GM08714 (cell line): ENCODE results near the gene CAPN12.

ENCODE experiments used
- H3K4me3 ChIP-seq: fragments of 200-500 bp; sonication (Bioruptor generic); 2 replicates; pipeline ENCODE4 v1.5.1; 2014; ENCODE audit warnings: mild to moderate bottlenecking, low read length, inconsistent platforms
- ZNF274 ChIP-seq: IDR thresholded peaks from 2 replicates; pipeline ENCODE4 v1.6.1; 2012; ENCODE audit warnings: mild to moderate bottlenecking, low read depth, low read length

Gene CAPN12

GRCh38 chr19:38709119-38709518, 35.2 kb downstream of the CAPN12 start:
- no peak overlapping the region for H3K4me3 ChIP-seq
- TF ChIP-seq ZNF274: no peak

- TF ChIP-seq ZNF274: no peak
- no peak overlapping the region for H3K4me3 ChIP-seq
Observed at GRCh38 chr19:38708413-38709024, 35.8 kb downstream of the CAPN12 start.

GRCh38 chr19:38707512-38708114, 36.7 kb downstream of the CAPN12 start:
- TF ChIP-seq ZNF274: no peak

GRCh38 chr19:38706792-38707511, 37.3 kb downstream of the CAPN12 start:
- TF ChIP-seq ZNF274: no peak
- H3K4me3 ChIP-seq: no peak overlapping the region

More at GRCh38 chr19:38707512-38708114, 36.7 kb downstream of the CAPN12 start:
- no peak overlapping the region for H3K4me3 ChIP-seq

- no peak for TF ChIP-seq ZNF274
- H3K4me3 ChIP-seq: no peak overlapping the region
Observed at GRCh38 chr19:38705197-38706019, 38.9 kb downstream of the CAPN12 start.

- TF ChIP-seq ZNF274: no peak
- no peak overlapping the region for H3K4me3 ChIP-seq
Observed at GRCh38 chr19:38704488-38705026, 39.7 kb downstream of the CAPN12 start.

GRCh38 chr19:38703509-38703908, 40.8 kb downstream of the CAPN12 start:
- TF ChIP-seq ZNF274: no peak

GRCh38 chr19:38702278-38702677, 42.0 kb downstream of the CAPN12 start:
- H3K4me3 ChIP-seq: no peak overlapping the region
- TF ChIP-seq ZNF274: no peak

More at GRCh38 chr19:38703509-38703908, 40.8 kb downstream of the CAPN12 start:
- H3K4me3 ChIP-seq: no peak overlapping the region

GRCh38 chr19:38701455-38702063, 42.7 kb downstream of the CAPN12 start:
- TF ChIP-seq ZNF274: no peak

GRCh38 chr19:38700902-38701454, 43.3 kb downstream of the CAPN12 start:
- H3K4me3 ChIP-seq: no peak overlapping the region
- no peak for TF ChIP-seq ZNF274

More at GRCh38 chr19:38701455-38702063, 42.7 kb downstream of the CAPN12 start:
- H3K4me3 ChIP-seq: no peak overlapping the region

- TF ChIP-seq ZNF274: no peak
- no peak overlapping the region for H3K4me3 ChIP-seq
Observed at GRCh38 chr19:38700350-38700901, 43.8 kb downstream of the CAPN12 start.

GRCh38 chr19:38699647-38700349, 44.5 kb downstream of the CAPN12 start:
- H3K4me3 ChIP-seq: no peak overlapping the region
- TF ChIP-seq ZNF274: no peak
